Measurements from ENCODE around the gene CYP2F1.
A peak's percentile ranks its signal among the peaks of the same experiment; 100 is the strongest.
"Not testable (repeated sequence)": the region's sequence is repeated elsewhere in the genome, so short reads cannot be mapped to it uniquely, and the experiment has no call there.

Gene CYP2F1

GRCh38 chr19:41114132-41114531 lies at the start of gene CYP2F1:
TSS of gene CYP2F1 (plus strand) at chr19:41114432. CDS start at chr19:41116189, 1,757 bp downstream.
- no peak for DNase-seq (ENCODE audit: low read depth)

- no peak for DNase-seq (ENCODE audit: low read depth)
Observed at GRCh38 chr19:41064974-41065569, 49.2 kb upstream of the CYP2F1 start.

DNA sequence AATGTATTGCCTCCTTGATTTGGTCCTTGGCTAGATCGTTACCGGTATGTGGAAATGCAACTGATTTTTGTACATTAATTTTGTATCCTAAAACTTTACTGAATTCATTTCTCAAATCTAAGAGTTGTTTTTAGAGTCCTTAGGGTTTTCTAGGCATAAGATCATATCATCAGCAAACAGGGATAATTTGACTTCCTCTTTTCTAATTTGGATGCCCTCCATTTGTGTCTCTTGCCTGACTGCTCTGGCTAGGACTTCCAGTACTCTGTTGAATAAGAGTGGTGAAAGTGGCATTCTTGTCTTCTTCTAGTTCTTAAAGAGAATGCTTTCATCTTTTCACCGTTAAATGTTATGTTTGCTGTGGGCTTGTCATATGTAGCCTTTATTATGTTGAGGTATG lies 37.9 kb upstream of the CYP2F1 start:
- no peak for DNase-seq (ENCODE audit: low read depth)

GRCh38 chr19:41083516-41083915 lies 30.7 kb upstream of the CYP2F1 start:
- DNase-seq (ENCODE audit: low read depth) = no peak

GRCh38 chr19:41085748-41086415 lies 28.4 kb upstream of the CYP2F1 start:
- DNase-seq (ENCODE audit: low read depth) = no peak

DNA sequence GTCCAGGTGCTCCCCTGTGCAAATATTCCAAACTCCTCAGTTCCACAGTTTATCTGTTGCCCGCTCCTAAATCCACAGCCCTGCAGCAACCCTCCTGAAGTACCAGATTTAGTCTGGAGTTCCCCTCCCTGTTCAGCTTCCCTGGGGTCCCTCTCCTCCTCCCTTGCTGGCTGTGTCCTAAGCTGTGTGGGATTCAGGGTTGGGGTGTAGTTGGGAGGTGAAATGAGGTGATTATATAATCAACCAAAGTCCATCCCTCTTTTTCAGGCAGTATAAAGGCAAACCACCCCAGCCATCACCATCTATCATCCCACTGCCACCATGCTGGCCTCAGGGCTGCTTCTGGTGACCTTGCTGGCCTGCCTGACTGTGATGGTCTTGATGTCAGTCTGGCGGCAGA lies 26.1 kb upstream of the CYP2F1 start, which contains the start of gene CYP2A13:
CYP2A13 (plus strand) TSS at position 301 of the 400 bp plus-strand sequence; CDS start at position 322, 21 bp downstream.
- no peak for DNase-seq (ENCODE audit: low read depth)

DNA sequence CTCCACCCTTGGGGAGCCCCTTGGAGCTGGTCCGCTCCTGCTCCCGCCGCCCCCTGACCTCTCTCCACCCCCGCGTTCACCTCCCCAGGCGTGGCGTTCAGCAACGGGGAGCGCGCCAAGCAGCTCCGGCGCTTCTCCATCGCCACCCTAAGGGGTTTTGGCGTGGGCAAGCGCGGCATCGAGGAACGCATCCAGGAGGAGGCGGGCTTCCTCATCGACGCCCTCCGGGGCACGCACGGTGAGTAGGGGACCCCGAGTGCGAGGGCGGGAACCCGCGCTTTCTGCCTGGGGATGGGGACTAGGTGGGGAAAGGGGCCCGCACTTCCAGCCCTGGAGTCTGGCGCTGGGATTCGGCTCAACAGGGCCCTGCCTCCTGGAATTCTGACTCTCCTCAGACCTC lies 24.3 kb upstream of the CYP2F1 start:
- no peak for DNase-seq (ENCODE audit: low read depth)

DNA sequence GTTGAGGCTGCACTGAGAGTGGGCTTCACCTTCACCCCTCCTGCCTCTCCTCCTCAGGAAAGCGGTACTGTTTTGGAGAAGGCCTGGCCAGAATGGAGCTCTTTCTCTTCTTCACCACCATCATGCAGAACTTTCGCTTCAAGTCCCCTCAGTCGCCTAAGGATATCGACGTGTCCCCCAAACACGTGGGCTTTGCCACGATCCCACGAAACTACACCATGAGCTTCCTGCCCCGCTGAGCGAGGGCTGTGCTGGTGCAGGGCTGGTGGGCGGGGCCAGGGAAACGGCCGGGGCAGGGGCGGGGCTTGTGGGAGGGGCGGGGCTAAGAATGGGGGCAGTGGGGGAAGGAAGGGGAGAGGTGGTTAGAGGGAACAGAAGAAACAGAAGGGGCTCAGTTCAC lies 18.5 kb upstream of the CYP2F1 start:
- no peak for DNase-seq (ENCODE audit: low read depth)

DNA sequence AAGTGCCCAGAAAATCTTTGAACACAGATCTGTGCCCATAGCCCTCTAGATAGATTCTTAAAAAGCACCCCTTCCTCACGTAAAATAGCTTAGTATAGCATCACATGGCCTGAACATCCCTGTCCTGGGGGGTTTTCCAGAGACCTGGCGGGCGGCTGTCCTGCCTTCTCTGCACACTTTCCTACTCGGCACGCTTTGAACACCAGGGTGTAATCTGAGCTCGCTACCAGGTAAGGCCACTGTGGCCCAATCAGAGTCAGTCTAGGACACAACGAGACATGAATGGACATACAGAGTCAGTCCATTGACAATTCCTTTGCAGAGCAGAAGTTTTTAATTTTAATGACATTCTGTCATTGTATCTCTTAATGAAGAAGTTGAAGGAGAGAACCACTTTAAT lies 17.9 kb upstream of the CYP2F1 start:
- no peak for DNase-seq (ENCODE audit: low read depth)

DNA sequence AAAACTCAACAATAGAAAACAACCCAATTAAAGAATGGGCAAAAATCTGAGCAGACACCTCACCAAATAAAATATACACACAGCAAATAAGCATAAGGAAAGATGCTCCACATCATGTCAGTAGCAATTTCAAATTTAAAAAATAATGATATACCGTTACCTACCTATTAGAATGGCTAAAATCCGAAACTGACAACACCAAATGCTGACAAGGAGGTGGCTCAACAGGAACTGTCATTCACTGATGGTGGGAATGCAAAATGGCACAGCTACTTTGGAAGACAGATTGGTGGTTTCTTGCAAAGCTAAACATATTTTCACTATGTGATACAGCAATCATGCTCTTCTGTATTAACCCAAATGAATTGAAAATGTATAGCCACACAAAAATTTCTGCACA lies 16.9 kb upstream of the CYP2F1 start:
- no peak for DNase-seq (ENCODE audit: low read depth)

GRCh38 chr19:41098762-41099161 lies 15.5 kb upstream of the CYP2F1 start:
- no peak for DNase-seq (ENCODE audit: low read depth)

- DNase-seq (ENCODE audit: low read depth) = not testable (repeated sequence)
Observed at GRCh38 chr19:41102210-41102609, 12.0 kb upstream of the CYP2F1 start.

DNA sequence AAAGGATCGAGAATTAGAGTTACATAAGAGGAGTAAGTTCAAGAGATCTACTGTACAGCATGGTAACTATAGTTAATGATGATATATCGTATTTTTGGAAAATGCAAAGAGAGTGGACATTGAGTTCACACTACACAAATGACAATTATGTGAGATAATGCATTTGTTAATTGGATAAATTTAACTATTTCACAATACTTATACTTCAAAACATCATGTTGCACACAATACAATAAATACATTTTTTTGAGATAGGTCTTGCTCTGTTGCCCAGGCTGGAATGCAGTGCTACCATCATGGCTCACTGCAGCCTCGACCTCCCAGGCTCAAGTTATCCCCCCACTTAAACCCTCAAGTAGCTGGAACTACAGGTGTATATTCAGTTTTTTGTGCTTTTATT lies 8.1 kb upstream of the CYP2F1 start:
- DNase-seq (ENCODE audit: low read depth) = no peak

DNA sequence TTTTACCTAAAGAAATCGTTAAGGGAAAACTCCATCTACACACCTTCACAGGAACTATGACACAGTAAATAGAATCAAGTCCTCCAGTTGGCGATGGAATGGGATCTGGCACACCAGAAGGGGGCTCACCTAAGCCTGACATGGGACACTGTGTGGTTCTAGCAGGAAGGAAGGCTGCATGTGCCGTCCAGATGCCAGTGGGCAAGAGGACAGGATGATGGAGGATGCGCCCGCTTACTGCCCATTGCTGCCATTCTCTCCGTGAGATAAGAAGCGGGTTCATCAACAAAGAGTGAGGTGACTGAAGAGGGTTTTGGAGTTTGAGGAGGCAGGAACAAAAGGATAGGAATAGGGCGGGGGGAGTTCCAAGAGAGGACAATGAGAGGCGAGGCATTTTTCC lies 2.9 kb upstream of the CYP2F1 start:
- DNase-seq (ENCODE audit: low read depth) = no peak

DNA sequence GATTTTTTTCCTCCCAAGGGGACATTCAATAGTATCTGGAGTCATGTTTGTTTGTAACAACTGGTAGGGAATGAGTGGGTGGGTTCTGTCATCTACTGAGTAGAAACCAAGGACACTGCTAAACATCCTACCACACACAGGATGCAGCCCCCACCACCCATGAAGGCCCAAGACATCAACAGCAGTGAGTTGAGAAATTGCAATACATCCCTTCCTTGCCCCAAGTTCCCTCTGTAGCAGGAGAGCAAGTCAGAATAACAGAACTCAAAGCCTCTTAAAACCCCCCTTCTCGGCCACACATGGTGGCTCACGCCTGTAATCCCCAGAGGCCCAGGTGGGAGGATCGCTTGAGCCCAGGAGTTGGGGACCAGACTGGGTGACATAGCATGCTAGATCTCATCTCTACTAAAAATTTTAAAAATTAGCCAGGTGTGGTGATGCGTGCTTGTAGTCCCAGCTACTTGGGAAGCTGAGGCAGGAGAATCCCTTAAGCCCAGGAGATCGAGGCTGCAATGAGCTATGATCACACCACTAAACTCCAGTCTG lies 2.4 kb upstream of the CYP2F1 start:
- DNase-seq (ENCODE audit: low read depth) = no peak

DNA sequence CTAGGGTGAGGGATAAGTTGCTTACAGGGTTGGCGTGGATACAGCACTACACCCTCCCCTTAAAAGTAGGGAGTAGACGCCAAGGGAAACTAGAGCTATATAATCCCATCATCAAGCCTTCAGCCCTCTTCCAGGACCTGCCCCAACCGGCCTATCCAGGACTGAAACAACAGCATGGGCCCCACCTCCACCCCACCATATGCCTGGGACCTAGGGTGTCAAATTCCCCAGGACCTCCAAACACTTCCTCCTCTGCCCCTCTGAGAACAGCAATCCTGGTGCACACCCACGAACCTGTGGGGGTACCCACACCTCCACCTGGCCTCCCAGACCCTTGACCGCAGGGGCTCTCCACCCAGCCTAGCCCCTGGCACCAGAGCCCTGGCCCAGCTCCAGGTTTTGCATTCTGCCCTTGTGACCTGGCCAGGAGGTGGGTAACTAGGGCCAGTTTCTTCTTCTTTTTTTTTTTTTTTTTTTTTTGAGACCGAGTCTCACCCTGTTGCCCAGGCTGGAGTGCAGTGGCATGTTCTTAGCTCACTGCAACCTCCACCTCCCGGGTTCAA lies 1.4 kb upstream of the CYP2F1 start:
- no peak for DNase-seq (ENCODE audit: low read depth)

GRCh38 chr19:41116261-41116660 lies 2.0 kb downstream of the CYP2F1 start:
- no peak for DNase-seq (ENCODE audit: low read depth)

- DNase-seq (ENCODE audit: low read depth) = peak; percentile 7
Observed at GRCh38 chr19:41120929-41121911, 7.0 kb downstream of the CYP2F1 start.

DNA sequence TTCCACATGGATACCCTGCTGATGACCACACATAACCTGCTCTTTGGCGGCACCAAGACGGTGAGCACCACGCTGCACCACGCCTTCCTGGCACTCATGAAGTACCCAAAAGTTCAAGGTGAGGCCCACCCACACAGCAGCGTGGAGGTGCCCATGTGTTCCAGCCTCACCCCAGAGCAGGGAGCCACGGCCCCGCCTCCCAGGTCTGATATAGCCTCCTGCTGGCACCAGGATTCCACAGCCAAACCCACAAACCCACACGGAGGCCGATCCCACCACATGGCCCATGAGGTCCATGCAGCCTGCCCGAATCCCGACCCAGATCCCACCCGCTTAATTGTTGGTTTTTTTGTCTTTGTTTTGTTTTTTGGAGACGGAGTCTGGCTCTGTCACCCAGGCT lies 8.6 kb downstream of the CYP2F1 start:
- not testable (repeated sequence) for DNase-seq (ENCODE audit: low read depth)

GRCh38 chr19:41123716-41124294 lies 9.6 kb downstream of the CYP2F1 start:
- no peak for DNase-seq (ENCODE audit: low read depth)

GRCh38 chr19:41126765-41127203 lies 12.6 kb downstream of the CYP2F1 start:
- DNase-seq (ENCODE audit: low read depth) = peak; percentile 14

DNA sequence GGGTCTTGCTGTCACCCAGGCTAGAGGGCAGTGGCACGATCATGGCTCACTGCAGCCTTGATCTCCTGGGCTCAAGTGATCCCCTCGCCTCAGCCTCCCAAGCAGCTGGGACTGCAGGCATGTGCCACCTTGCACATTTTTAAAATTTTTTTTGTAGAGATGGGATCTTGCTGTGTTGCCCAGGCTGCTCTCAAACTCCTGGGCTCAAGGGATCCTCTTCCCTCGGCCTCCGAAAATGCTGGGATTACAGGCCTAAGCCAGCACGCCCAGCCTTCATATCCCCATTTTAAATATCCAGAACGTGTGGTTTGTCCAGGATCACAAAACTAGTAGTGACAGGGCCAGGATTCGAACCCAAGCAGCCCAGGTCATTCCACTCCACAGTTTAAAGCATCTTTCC lies 13.1 kb downstream of the CYP2F1 start:
- DNase-seq (ENCODE audit: low read depth) = not testable (repeated sequence)
